Fibroblast of lung (primary cell): ENCODE results near the gene FAM162A.

ENCODE experiments used
- CTCF ChIP-seq, 2 donors: IDR thresholded peaks in 1 of 2; conservative IDR thresholded peaks in 1 of 2; 1 replicate in 1 of 2; 2 replicates in 1 of 2; pipeline ENCODE4 v1.5.1; 2011 to 2012; ENCODE audit warnings: low read length in 2 of 2, control low read depth in 1 of 2, inconsistent platforms in 1 of 2, low read depth in 1 of 2, mild to moderate bottlenecking in 1 of 2
- EZH2 ChIP-seq: IDR thresholded peaks from 2 replicates; pipeline ENCODE4 v1.5.1; 2012; ENCODE audit warnings: low read length, control low read depth, mild to moderate bottlenecking; ENCODE audit errors: missing control alignments

- no peak for TF ChIP-seq CTCF (conservative IDR thresholded peaks at IDR 0.05 in 1 of 2, IDR thresholded peaks at IDR 0.05 in 1 of 2; ENCODE audit: low read depth in 1 of 2, low read length in 2 of 2)
- TF ChIP-seq EZH2: no peak
Observed at GRCh38 chr3:122410111-122410510, 26.1 kb downstream of the FAM162A start.
